Measurements from ENCODE around the gene GFRA3.

The GFRA3 gene

GRCh38 chr5:138233280-138233679 is 41.1 kb downstream of the GFRA3 start:
- TF ChIP-seq POLR2AphosphoS5 (IDR thresholded peaks at IDR 0.05; ENCODE audit: low read depth, low read length) (no peak), SIN3A (IDR thresholded peaks at IDR 0.05; ENCODE audit: borderline replicate concordance, insufficient read depth, low read length) (no peak), FOXP2 (optimal IDR thresholded peaks at IDR 0.05; ENCODE audit: borderline replicate concordance, extremely low read depth, extremely low read length, insufficient read depth) (no peak)

GRCh38 chr5:138230981-138231589 is 43.3 kb downstream of the GFRA3 start:
- TF ChIP-seq TAF1 (IDR thresholded peaks at IDR 0.05; ENCODE audit: borderline replicate concordance, insufficient read depth, low read length) (no peak), FOXP2 (optimal IDR thresholded peaks at IDR 0.05; ENCODE audit: borderline replicate concordance, extremely low read depth, extremely low read length, insufficient read depth) (no peak), POLR2AphosphoS5 (IDR thresholded peaks at IDR 0.05; ENCODE audit: low read depth, low read length) (no peak), SIN3A (IDR thresholded peaks at IDR 0.05; ENCODE audit: borderline replicate concordance, insufficient read depth, low read length) (no peak), REST (IDR thresholded peaks at IDR 0.05; ENCODE audit: insufficient read depth in 1 of 2, low read depth in 2 of 2, low read length in 2 of 2) (no peak)

GRCh38 chr5:138230261-138230660 is 44.2 kb downstream of the GFRA3 start:
- TF ChIP-seq FOXP2 (optimal IDR thresholded peaks at IDR 0.05; ENCODE audit: borderline replicate concordance, extremely low read depth, extremely low read length, insufficient read depth) (no peak), TAF1 (IDR thresholded peaks at IDR 0.05; ENCODE audit: borderline replicate concordance, insufficient read depth, low read length) (no peak), SIN3A (IDR thresholded peaks at IDR 0.05; ENCODE audit: borderline replicate concordance, insufficient read depth, low read length) (no peak), REST (IDR thresholded peaks at IDR 0.05; ENCODE audit: insufficient read depth in 1 of 2, low read depth in 2 of 2, low read length in 2 of 2) (no peak), POLR2AphosphoS5 (IDR thresholded peaks at IDR 0.05; ENCODE audit: low read depth, low read length) (no peak)

- TF ChIP-seq SIN3A (IDR thresholded peaks at IDR 0.05; ENCODE audit: borderline replicate concordance, insufficient read depth, low read length) (no peak), TAF1 (IDR thresholded peaks at IDR 0.05; ENCODE audit: borderline replicate concordance, insufficient read depth, low read length) (no peak), REST (IDR thresholded peaks at IDR 0.05; ENCODE audit: insufficient read depth in 1 of 2, low read depth in 2 of 2, low read length in 2 of 2) (no peak)
These were observed 45.0 kb downstream of the GFRA3 start for GRCh38 chr5:138229387-138229786.

- TF ChIP-seq FOXP2 (optimal IDR thresholded peaks at IDR 0.05; ENCODE audit: borderline replicate concordance, extremely low read depth, extremely low read length, insufficient read depth) = no peak
- TF ChIP-seq POLR2AphosphoS5 (IDR thresholded peaks at IDR 0.05; ENCODE audit: low read depth, low read length) = no peak
- no peak for TF ChIP-seq SIN3A (IDR thresholded peaks at IDR 0.05; ENCODE audit: borderline replicate concordance, insufficient read depth, low read length)
- no peak for TF ChIP-seq REST (IDR thresholded peaks at IDR 0.05; ENCODE audit: insufficient read depth in 1 of 2, low read depth in 2 of 2, low read length in 2 of 2)
- no peak for TF ChIP-seq TAF1 (IDR thresholded peaks at IDR 0.05; ENCODE audit: borderline replicate concordance, insufficient read depth, low read length)
These were observed 47.5 kb downstream of the GFRA3 start for GRCh38 chr5:138226910-138227309.
